Activated CD8-positive, alpha-beta T cell treated with anti-CD3 and anti-CD28 coated beads for 36 hours (primary cell): ENCODE measurements around the gene KLK15. TPM values are rescaled to one million over a fixed set of nuclear protein-coding genes. Genes with fewer than 3 reads are reported as not detected.

ENCODE experiments used
- ATAC-seq: fragments of 200-7000 bp; cut with Tn5 transposase; one replicate; pipeline ENCODE4 v1.10.0; 2021; ENCODE audit warnings: mild to moderate bottlenecking, moderate library complexity
- CTCF ChIA-PET: fragments of 350-600 bp; sonication (Branson Sonifier 250); formaldehyde crosslinking; loops from one replicate; lab custom pipeline; 2021; ENCODE audit warnings: antibody characterized with exemption; lab: Charles Lee
- POLR2A ChIA-PET: fragments of 350-600 bp; sonication (Branson Sonifier 250); formaldehyde crosslinking; loops from one replicate; lab custom pipeline; 2021; ENCODE audit warnings: antibody characterized with exemption; lab: Charles Lee
- DNase-seq: peaks from one replicate; pipeline ENCODE4 v3.0.0-alpha.2; 2020
- H3K27ac Mint-ChIP-seq: one replicate; pipeline ENCODE4 v1.8.0; 2021; ENCODE audit warnings: mild to moderate bottlenecking, mixed read lengths
- H3K27me3 Mint-ChIP-seq: one replicate; pipeline ENCODE4 v1.8.0; 2021; ENCODE audit warnings: mixed read lengths
- H3K36me3 Mint-ChIP-seq: one replicate; pipeline ENCODE4 v1.8.0; 2021; ENCODE audit warnings: low read depth, mixed read lengths
- H3K4me1 Mint-ChIP-seq: one replicate; pipeline ENCODE4 v1.8.0; 2021; ENCODE audit warnings: low read depth, mixed read lengths
- H3K4me3 Mint-ChIP-seq: one replicate; pipeline ENCODE4 v1.8.0; 2021; ENCODE audit warnings: mild to moderate bottlenecking, moderate library complexity, mixed read lengths
- H3K9me3 Mint-ChIP-seq: one replicate; pipeline ENCODE4 v1.8.0; 2021; ENCODE audit warnings: mixed read lengths
- intact Hi-C: fragments of 100-400 bp; cut with micrococcal nuclease; formaldehyde crosslinking; loops from one replicate; pipeline ENCODE4 v1.10.0; 2022
- total RNA-seq, 2 experiments: library from RNA; stranded (reverse); gene quantifications; one replicate each; pipeline ENCODE4 v1.2.3, GENCODE V29; 2021
- TF ChIP-seq, protein P1 (sequence below): fragments of 200-600 bp; IDR thresholded peaks from one replicate; pipeline ENCODE4 v1.8.0; 2022; ENCODE audit warnings: antibody characterized with exemption, mild to moderate bottlenecking

The KLK15 gene
- total RNA-seq, 2 experiments from 2014 or later: not detected

GRCh38 chr19:50804420-50805272 is 28.7 kb downstream of the KLK15 start:
- DNase-seq (peak; percentile 100), ATAC-seq (peak; percentile 97)
- Mint-ChIP-seq H3K4me3 (peak overlapping the region; percentile 95), H3K27me3 (no peaks in the 10 kb centered on the region), H3K36me3 (peaks cover 43% of the 10 kb centered on the region), H3K9me3 (no peaks in the 10 kb centered on the region), H3K4me1 (peaks cover 29% of the 10 kb centered on the region), H3K27ac (peak overlapping the region; percentile 100)
- ChIA-PET POLR2A (interaction anchor here (0.6 to 6.7 kb wide), 17 partner anchors 9 to 636 kb away, joined by 3 to 99 read pairs (median 4); partner anchors contain the start of genes ACP4 and JOSD2), CTCF (interaction anchor here (0.7 to 1.7 kb wide), 3 partner anchors 10 to 118 kb away, joined by 3 to 6 read pairs (median 3); no protein-coding TSS in a partner anchor)
- intact Hi-C loops: loop anchor here (10.0 kb wide), 1 partner anchor 120 kb away; no protein-coding TSS in a partner anchor
- TF ChIP-seq, protein P1, sequence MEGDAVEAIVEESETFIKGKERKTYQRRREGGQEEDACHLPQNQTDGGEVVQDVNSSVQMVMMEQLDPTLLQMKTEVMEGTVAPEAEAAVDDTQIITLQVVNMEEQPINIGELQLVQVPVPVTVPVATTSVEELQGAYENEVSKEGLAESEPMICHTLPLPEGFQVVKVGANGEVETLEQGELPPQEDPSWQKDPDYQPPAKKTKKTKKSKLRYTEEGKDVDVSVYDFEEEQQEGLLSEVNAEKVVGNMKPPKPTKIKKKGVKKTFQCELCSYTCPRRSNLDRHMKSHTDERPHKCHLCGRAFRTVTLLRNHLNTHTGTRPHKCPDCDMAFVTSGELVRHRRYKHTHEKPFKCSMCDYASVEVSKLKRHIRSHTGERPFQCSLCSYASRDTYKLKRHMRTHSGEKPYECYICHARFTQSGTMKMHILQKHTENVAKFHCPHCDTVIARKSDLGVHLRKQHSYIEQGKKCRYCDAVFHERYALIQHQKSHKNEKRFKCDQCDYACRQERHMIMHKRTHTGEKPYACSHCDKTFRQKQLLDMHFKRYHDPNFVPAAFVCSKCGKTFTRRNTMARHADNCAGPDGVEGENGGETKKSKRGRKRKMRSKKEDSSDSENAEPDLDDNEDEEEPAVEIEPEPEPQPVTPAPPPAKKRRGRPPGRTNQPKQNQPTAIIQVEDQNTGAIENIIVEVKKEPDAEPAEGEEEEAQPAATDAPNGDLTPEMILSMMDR: no peak

DNA sequence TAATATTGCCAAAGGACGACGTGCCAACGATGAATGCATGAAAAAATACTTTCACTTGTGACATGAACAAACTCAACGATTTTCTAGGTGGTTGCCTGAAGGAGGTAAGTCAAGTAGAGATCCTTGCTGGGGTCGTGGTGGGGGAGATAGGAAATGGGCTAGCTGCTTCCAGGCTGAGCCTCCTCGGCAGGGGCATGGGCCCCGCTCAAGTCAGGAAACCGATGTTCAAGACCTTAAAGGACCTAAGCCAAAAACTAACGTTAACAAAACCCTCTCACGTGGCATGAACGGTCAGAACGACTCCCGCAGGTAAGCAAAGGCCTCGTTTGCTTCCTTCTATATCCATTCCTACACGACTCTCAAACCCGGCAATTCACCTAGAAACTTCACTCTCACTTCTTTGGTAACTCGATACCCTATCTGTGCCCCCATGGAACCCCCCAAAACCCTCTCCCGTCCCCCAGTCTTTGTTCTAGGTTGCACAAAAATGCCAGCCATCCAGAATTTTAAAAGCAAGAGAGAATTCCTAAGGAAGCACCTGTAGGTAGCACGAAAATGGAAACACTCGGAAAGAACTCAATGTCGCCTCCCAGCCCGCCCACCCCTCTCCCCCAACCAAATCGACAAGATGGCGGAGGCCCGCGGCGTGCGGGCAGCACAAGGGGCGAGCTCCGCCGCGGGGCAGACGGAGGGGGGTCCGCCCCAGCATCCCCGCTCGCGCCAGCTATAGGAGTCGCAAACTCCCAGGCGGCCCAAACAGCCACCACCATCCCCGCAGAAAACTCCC is 29.5 kb downstream of the KLK15 start:
- H3K36me3 Mint-ChIP-seq: peaks cover 52% of the 10 kb centered on the region
- no peak for DNase-seq
- H3K27me3 Mint-ChIP-seq: no peaks in the 10 kb centered on the region
- H3K4me1 Mint-ChIP-seq: peaks cover 29% of the 10 kb centered on the region
- intact Hi-C loops: loop anchor here (10.0 kb wide), 1 partner anchor 121 kb away; no protein-coding TSS in a partner anchor
- ChIA-PET CTCF (interaction anchor here (1.7 kb wide), 1 partner anchor 118 kb away, joined by 6 read pairs; no protein-coding TSS in a partner anchor), POLR2A (interaction anchor here (0.6 to 6.7 kb wide), 11 partner anchors 10 to 292 kb away, joined by 3 to 99 read pairs (median 4); partner anchors contain the start of genes ACP4 and JOSD2)
- ATAC-seq: no peak
- peak overlapping the region; percentile 95 for H3K4me3 Mint-ChIP-seq
- peak overlapping the region; percentile 100 for H3K27ac Mint-ChIP-seq
- no peaks in the 10 kb centered on the region for H3K9me3 Mint-ChIP-seq
- TF ChIP-seq, protein P1: no peak

GRCh38 chr19:50801107-50801506 is 32.3 kb downstream of the KLK15 start:
- Mint-ChIP-seq H3K4me3 (peak overlapping the region; percentile 57), H3K36me3 (peaks cover 66% of the 10 kb centered on the region), H3K27ac (peak overlapping the region; percentile 64), H3K9me3 (no peaks in the 10 kb centered on the region), H3K27me3 (no peaks in the 10 kb centered on the region), H3K4me1 (peaks cover 28% of the 10 kb centered on the region)
- ATAC-seq (no peak), DNase-seq (no peak)
- POLR2A ChIA-PET: interaction anchor here (6.7 kb wide), 1 partner anchor 8 kb away, joined by 99 read pairs; the partner anchor contains the start of gene ACP4
- TF ChIP-seq, protein P1: no peak
- CTCF ChIA-PET: no interaction called here
- intact Hi-C loops: loop anchor here (10.0 kb wide), 1 partner anchor 124 kb away; no protein-coding TSS in a partner anchor

DNA sequence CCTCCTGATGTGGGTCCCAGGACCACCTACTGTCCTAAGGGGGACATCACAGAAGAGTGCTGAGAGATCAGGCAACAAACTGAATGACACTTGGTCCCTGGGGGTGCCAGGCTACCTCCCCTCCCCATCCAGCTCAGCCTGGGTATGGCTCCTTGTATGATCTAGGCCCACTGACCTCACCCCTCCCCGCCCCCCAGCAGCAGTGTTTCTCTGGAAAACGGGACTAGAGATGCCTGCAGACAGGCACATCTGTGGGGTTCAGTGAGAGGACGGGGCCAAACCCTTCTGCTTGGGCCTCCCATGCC is 33.9 kb downstream of the KLK15 start:
- Mint-ChIP-seq H3K36me3 (peaks cover 71% of the 10 kb centered on the region), H3K27me3 (no peaks in the 10 kb centered on the region), H3K27ac (no peak overlapping the region), H3K9me3 (no peaks in the 10 kb centered on the region), H3K4me1 (peaks cover 26% of the 10 kb centered on the region), H3K4me3 (no peak overlapping the region)
- TF ChIP-seq, protein P1: no peak
- intact Hi-C loops: no loop called here
- ChIA-PET POLR2A (interaction anchor here (6.7 kb wide), 1 partner anchor 7 kb away, joined by 99 read pairs; the partner anchor contains the start of gene ACP4), CTCF (no interaction called here)
- no peak for ATAC-seq
- DNase-seq: no peak
